Lower leg skin (tissue), 4 donors: ENCODE measurements around the gene TNN. TPM values are rescaled to one million over a fixed set of nuclear protein-coding genes. Genes with fewer than 3 reads are reported as not detected.
"Not testable (repeated sequence)": the region's sequence is repeated elsewhere in the genome, so short reads cannot be mapped to it uniquely, and the experiment has no call there.

Experiments used
- DNase-seq, 2 donors: peaks; one replicate each; pipeline ENCODE4 v3.0.0-alpha.2; 2019; ENCODE audit warnings: low spot score in 2 of 2
- H3K4me3 ChIP-seq: fragments of 200-600 bp; sonication (generic); 2 replicates; pipeline ENCODE4 v1.5.1; 2017; ENCODE audit warnings: mild to moderate bottlenecking, low read depth; ENCODE audit not compliant: poor library complexity, severe bottlenecking
- CTCF ChIP-seq, 3 donors: fragments of 450-650 bp; IDR thresholded peaks; one replicate each; pipeline ENCODE4 v1.5.1; 2016; ENCODE audit warnings: antibody characterized with exemption in 3 of 3, mild to moderate bottlenecking in 3 of 3, moderate library complexity in 2 of 3
- POLR2A ChIP-seq, 2 donors: fragments of 450-650 bp; IDR thresholded peaks; one replicate each; pipeline ENCODE4 v1.6.1; 2016 to 2017; ENCODE audit warnings: antibody characterized with exemption in 2 of 2, mild to moderate bottlenecking in 1 of 2, moderate library complexity in 1 of 2
- WGBS, 2 donors: methylation state at CpG; one replicate each; pipeline ENCODE4 v1.1.5; 2018; 5-methylcytosine and 5-hydroxymethylcytosine counted together
- intact Hi-C: fragments of 100-400 bp; cut with DNase I; formaldehyde crosslinking; loops from one replicate; pipeline ENCODE4 v1.15.0; 2023; ENCODE audit warnings: low total_unique reads
- total RNA-seq, 4 donors: library from RNA; depleted of rRNA; stranded (reverse); fragments of >200 nt; gene quantifications; one replicate each; pipeline ENCODE4 v1.1.0, GENCODE V29; 2016

TNN gene
- total RNA-seq, 4 donors from 2014 or later = 0.30 to 2.5 (median 0.84) TPM

GRCh38 chr1:175090780-175091179 lies 23.1 kb downstream of the TNN start:
- H3K4me3 ChIP-seq = no peak overlapping the region
- intact Hi-C loops = no loop called here
- DNase-seq = no peak
- TF ChIP-seq CTCF (IDR thresholded peaks at IDR 0.05) (no peak), POLR2A (IDR thresholded peaks at IDR 0.05) (no peak)
- WGBS, 2 donors = 90 to 98% methylated on average over 2 of the region's 2 CpGs

- no peak for DNase-seq
- no peak overlapping the region for H3K4me3 ChIP-seq
- TF ChIP-seq POLR2A (IDR thresholded peaks at IDR 0.05) (no peak), CTCF (IDR thresholded peaks at IDR 0.05) (no peak)
- intact Hi-C loops = no loop called here
- WGBS, 2 donors = 73 to 78% methylated on average over 4 of the region's 4 CpGs
Measured at GRCh38 chr1:175094626-175095025, 27.0 kb downstream of the TNN start.

- no peak overlapping the region for H3K4me3 ChIP-seq
- WGBS, 2 donors = 84 to 94% methylated on average over 3 of the region's 3 CpGs
- TF ChIP-seq CTCF (IDR thresholded peaks at IDR 0.05) (no peak), POLR2A (IDR thresholded peaks at IDR 0.05) (no peak)
- no peak for DNase-seq
- intact Hi-C loops = no loop called here
Measured at GRCh38 chr1:175095069-175095468, 27.4 kb downstream of the TNN start.

- TF ChIP-seq CTCF (IDR thresholded peaks at IDR 0.05) = no peak
- peak in 1 of 2 donors; percentile 40 for DNase-seq
- H3K4me3 ChIP-seq = no peak overlapping the region
- WGBS, 2 donors = 86 to 88% methylated on average over 3 of the region's 3 CpGs
- intact Hi-C loops = no loop called here
Measured at GRCh38 chr1:175095978-175096607, 28.5 kb downstream of the TNN start.

- TF ChIP-seq POLR2A (IDR thresholded peaks at IDR 0.05) (no peak), CTCF (IDR thresholded peaks at IDR 0.05) (no peak)
- DNase-seq = peak in 1 of 2 donors; percentile 67
- WGBS, 2 donors = 90% methylated on average over 9 of the region's 9 CpGs
- no peak overlapping the region for H3K4me3 ChIP-seq
- intact Hi-C loops = no loop called here
Measured at GRCh38 chr1:175097361-175097760, 29.7 kb downstream of the TNN start.

GRCh38 chr1:175099916-175100315 lies 32.3 kb downstream of the TNN start:
- intact Hi-C loops = no loop called here
- WGBS, 2 donors = 81 to 89% methylated on average over 2 of the region's 2 CpGs
- TF ChIP-seq POLR2A (IDR thresholded peaks at IDR 0.05) (no peak), CTCF (IDR thresholded peaks at IDR 0.05) (no peak)
- H3K4me3 ChIP-seq = no peak overlapping the region
- DNase-seq = peak in 1 of 2 donors; percentile 37

GRCh38 chr1:175102166-175102565 lies 34.5 kb downstream of the TNN start:
- intact Hi-C loops, H3K4me3 ChIP-seq: not testable (repeated sequence)
- WGBS, 2 donors = 97% methylated on average over 19 of the region's 21 CpGs; no CpG with 5 or more reads in 1 of the 2 donors
- DNase-seq = peak in 1 of 2 donors; percentile 64

GRCh38 chr1:175106536-175106935 lies 38.9 kb downstream of the TNN start:
- peak in 1 of 2 donors; percentile 67 for DNase-seq
- WGBS, 2 donors = 86 to 97% methylated on average over 15 of the region's 15 CpGs
- intact Hi-C loops, H3K4me3 ChIP-seq: not testable (repeated sequence)

GRCh38 chr1:175108331-175108820 lies 40.7 kb downstream of the TNN start:
- H3K4me3 ChIP-seq, intact Hi-C loops: not testable (repeated sequence)
- WGBS, 2 donors = 95 to 96% methylated on average over 14 to 23 of the region's 25 CpGs
- DNase-seq = peak in 1 of 2 donors; percentile 70
